OCI-LY7 (cell line): ENCODE measurements around the gene RBM26. TPM values are rescaled to one million over a fixed set of nuclear protein-coding genes. Genes with fewer than 3 reads are reported as not detected.

Experiments
- BruUV-seq: library from RNA; stranded (reverse); fragments of 400-500 nt; replicated peaks from 2 replicates; lab custom pipeline; 2021; lab: Mats Ljungman, UMichigan
- CTCF ChIA-PET: fragments of 300-600 bp; sonication (Branson Sonifier 250); formaldehyde crosslinking; loops from one replicate; lab custom pipeline; 2022; ENCODE audit warnings: antibody characterized with exemption; ENCODE audit not compliant: unreplicated experiment; lab: Charles Lee
- POLR2A ChIA-PET: fragments of 300-600 bp; sonication (Branson Sonifier 250); formaldehyde crosslinking; loops from one replicate; lab custom pipeline; 2022; ENCODE audit warnings: antibody characterized with exemption; lab: Charles Lee
- DNase-seq: peaks from one replicate; pipeline ENCODE4 v3.0.0-alpha.2; 2015; ENCODE audit warnings: low spot score
- H2AFZ ChIP-seq: fragments of 200-600 bp; sonication (generic), shearing (Covaris generic); 2 replicates; pipeline ENCODE4 v1.6.1; 2014; ENCODE audit warnings: mild to moderate bottlenecking, antibody characterized with exemption, low read length, moderate library complexity
- H3K27ac ChIP-seq: fragments of 200-600 bp; sonication (generic); 2 replicates; pipeline ENCODE4 v1.5.1; 2014; ENCODE audit warnings: mixed run types, low read depth, mild to moderate bottlenecking, moderate library complexity, low read length, inconsistent platforms; ENCODE audit not compliant: poor library complexity, severe bottlenecking
- H3K36me3 ChIP-seq: fragments of 200-600 bp; sonication (generic); 2 replicates; pipeline ENCODE4 v1.6.1; 2014; ENCODE audit warnings: mild to moderate bottlenecking, antibody characterized with exemption, low read length, moderate library complexity, mixed read lengths; ENCODE audit not compliant: insufficient read depth
- H3K4me1 ChIP-seq: fragments of 200-600 bp; sonication (generic); 2 replicates; pipeline ENCODE4 v1.5.1; 2014; ENCODE audit warnings: mild to moderate bottlenecking, low read length; ENCODE audit not compliant: insufficient read depth, poor library complexity, severe bottlenecking
- H3K4me2 ChIP-seq: fragments of 200-600 bp; sonication (generic); 2 replicates; pipeline ENCODE4 v1.6.1; 2014; ENCODE audit warnings: mild to moderate bottlenecking, low read length
- H3K4me3 ChIP-seq: fragments of 200-600 bp; sonication (generic); 2 replicates; pipeline ENCODE4 v1.5.1; 2014; ENCODE audit warnings: mild to moderate bottlenecking, low read depth, low read length; ENCODE audit not compliant: poor library complexity, severe bottlenecking
- H3K79me2 ChIP-seq: fragments of 200-600 bp; sonication (generic); 2 replicates; pipeline ENCODE4 v1.6.1; 2016; ENCODE audit warnings: low read depth, mild to moderate bottlenecking, low read length, moderate library complexity, mixed read lengths; ENCODE audit not compliant: insufficient read depth
- H3K9me2 ChIP-seq: fragments of 200-600 bp; sonication (generic); 2 replicates; pipeline ENCODE4 v1.6.1; 2016; ENCODE audit warnings: mild to moderate bottlenecking, low read length, mixed read lengths; ENCODE audit not compliant: insufficient read depth
- H3K9me3 ChIP-seq: fragments of 200-600 bp; sonication (generic); 2 replicates; pipeline ENCODE4 v1.6.1; 2014; ENCODE audit warnings: mild to moderate bottlenecking, mixed run types, low read length, mixed read lengths
- H4K20me1 ChIP-seq: fragments of 200-600 bp; sonication (generic); 2 replicates; pipeline ENCODE4 v1.6.1; 2014; ENCODE audit warnings: mild to moderate bottlenecking, antibody characterized with exemption, low read length, moderate library complexity, mixed read lengths; ENCODE audit not compliant: insufficient read depth
- CTCF ChIP-seq: fragments of 200-600 bp; sonication (generic); conservative IDR thresholded peaks from 2 replicates; pipeline ENCODE4 v1.5.1; 2014; ENCODE audit warnings: mild to moderate bottlenecking, antibody characterized with exemption, low read length, moderate library complexity, mixed read lengths
- EZH2phosphoT487 ChIP-seq: fragments of 200-600 bp; sonication (generic); IDR thresholded peaks from 2 replicates; pipeline ENCODE4 v1.6.1; 2018; ENCODE audit warnings: low read depth, borderline replicate concordance, mild to moderate bottlenecking, mixed run types, antibody characterized with exemption, low read length, moderate library complexity, mixed read lengths
- intact Hi-C: fragments of 100-400 bp; cut with micrococcal nuclease; formaldehyde crosslinking; loops from one replicate; pipeline ENCODE4 v1.10.0; 2022; ENCODE audit not compliant: unreplicated experiment
- total RNA-seq, 2 experiments: library from RNA; depleted of rRNA in 1 of 2; stranded (reverse); fragments of >200 nt in 1 of 2; shearing (Covaris generic) in 1 of 2; gene quantifications; 2 replicates each; pipeline ENCODE4 v1.2.3, GENCODE V29; 2014 to 2022

Gene RBM26
- total RNA-seq, 2 experiments from 2014 or later, result 44.1 to 85.2 TPM

- CTCF ChIA-PET, result no interaction called here
- H3K27ac ChIP-seq, result no peak overlapping the region
Observed at GRCh38 chr13:79285159-79285558, 120.9 kb downstream of the RBM26 start.

GRCh38 chr13:79283742-79284141 lies 122.3 kb downstream of the RBM26 start:
- no peak overlapping the region for H3K4me2 ChIP-seq
- H3K4me1 ChIP-seq, result no peaks in the 10 kb centered on the region
- no peak overlapping the region for H2AFZ ChIP-seq
- intact Hi-C loops, result no loop called here
- no peak overlapping the region for H3K27ac ChIP-seq
- no peaks in the 10 kb centered on the region for H3K79me2 ChIP-seq
- no TSS peak for BruUV-seq
- H3K9me3 ChIP-seq, result no peaks in the 10 kb centered on the region
- DNase-seq, result no peak
- H3K4me3 ChIP-seq, result no peak overlapping the region
- H3K36me3 ChIP-seq, result no peaks in the 10 kb centered on the region
- no peaks in the 10 kb centered on the region for H3K9me2 ChIP-seq
- TF ChIP-seq CTCF (no peak), EZH2phosphoT487 (no peak)
- POLR2A ChIA-PET, result no interaction called here
- no peaks in the 10 kb centered on the region for H4K20me1 ChIP-seq
- CTCF ChIA-PET, result no interaction called here

More at GRCh38 chr13:79285159-79285558, 120.9 kb downstream of the RBM26 start:
- intact Hi-C loops, result no loop called here
- Histone ChIP-seq H2AFZ (no peak overlapping the region), H3K9me2 (no peaks in the 10 kb centered on the region), H3K9me3 (no peaks in the 10 kb centered on the region), H3K4me1 (no peaks in the 10 kb centered on the region), H3K4me3 (no peak overlapping the region), H3K4me2 (no peak overlapping the region), H4K20me1 (no peaks in the 10 kb centered on the region), H3K79me2 (no peaks in the 10 kb centered on the region), H3K36me3 (no peaks in the 10 kb centered on the region)
- TF ChIP-seq EZH2phosphoT487 (no peak), CTCF (no peak)
- BruUV-seq, result no TSS peak
- no peak for DNase-seq
- POLR2A ChIA-PET, result no interaction called here

GRCh38 chr13:79282976-79283375 lies 123.1 kb downstream of the RBM26 start:
- TF ChIP-seq CTCF (no peak), EZH2phosphoT487 (no peak)
- DNase-seq, result no peak

More at GRCh38 chr13:79282976-79283375, 123.1 kb downstream of the RBM26 start:
- BruUV-seq, result no TSS peak
- Histone ChIP-seq H3K36me3 (no peaks in the 10 kb centered on the region), H3K27ac (no peak overlapping the region), H3K4me3 (no peak overlapping the region), H2AFZ (no peak overlapping the region), H3K9me3 (no peaks in the 10 kb centered on the region), H4K20me1 (no peaks in the 10 kb centered on the region), H3K9me2 (no peaks in the 10 kb centered on the region), H3K4me2 (no peak overlapping the region), H3K4me1 (no peaks in the 10 kb centered on the region), H3K79me2 (no peaks in the 10 kb centered on the region)
- intact Hi-C loops, result no loop called here
- ChIA-PET POLR2A (interaction anchor here (0.7 kb wide), 1 partner anchor 1521 kb away, joined by 3 read pairs; no protein-coding TSS in a partner anchor), CTCF (no interaction called here)
